Raji (cell line): ENCODE results near the gene CCR3.

ENCODE experiments used
- POLR2A ChIP-seq: IDR thresholded peaks from 2 replicates; pipeline ENCODE4 v1.6.1; 2011; ENCODE audit warnings: low read depth, low read length, control low read depth; ENCODE audit not compliant: insufficient read depth

The CCR3 gene

GRCh38 chr3:46214751-46215352, 27.4 kb upstream of the CCR3 start:
- no peak for TF ChIP-seq POLR2A

GRCh38 chr3:46215810-46216414, 26.3 kb upstream of the CCR3 start:
- no peak for TF ChIP-seq POLR2A

GRCh38 chr3:46218196-46218709, 24.0 kb upstream of the CCR3 start:
- TF ChIP-seq POLR2A, result no peak

GRCh38 chr3:46221391-46221790, 20.9 kb upstream of the CCR3 start:
- no peak for TF ChIP-seq POLR2A

GRCh38 chr3:46221938-46222337, 20.3 kb upstream of the CCR3 start:
- TF ChIP-seq POLR2A, result no peak

GRCh38 chr3:46222435-46223161, 19.7 kb upstream of the CCR3 start:
- TF ChIP-seq POLR2A, result no peak

- TF ChIP-seq POLR2A, result no peak
Observed at GRCh38 chr3:46228260-46229242, 13.7 kb upstream of the CCR3 start.

GRCh38 chr3:46231323-46231722, 10.9 kb upstream of the CCR3 start:
- no peak for TF ChIP-seq POLR2A

GRCh38 chr3:46233194-46233593, 9.1 kb upstream of the CCR3 start:
- no peak for TF ChIP-seq POLR2A

GRCh38 chr3:46235425-46235824, 6.8 kb upstream of the CCR3 start:
- TF ChIP-seq POLR2A, result no peak

GRCh38 chr3:46236294-46237054, 5.8 kb upstream of the CCR3 start:
- no peak for TF ChIP-seq POLR2A

- TF ChIP-seq POLR2A, result no peak
Observed at GRCh38 chr3:46238386-46238785, 3.9 kb upstream of the CCR3 start.

GRCh38 chr3:46239301-46239938, 2.8 kb upstream of the CCR3 start:
- TF ChIP-seq POLR2A, result no peak

GRCh38 chr3:46239952-46240351, 2.3 kb upstream of the CCR3 start:
- no peak for TF ChIP-seq POLR2A
